ENCODE measurements around the gene ZSCAN21. TPM values are rescaled to one million over a fixed set of nuclear protein-coding genes. Genes with fewer than 3 reads are reported as not detected.

ZSCAN21 gene
- total RNA-seq, 1 experiment from 2014 or later: 24.3 TPM

GRCh38 chr7:100034871-100035510, 14.6 kb upstream of the ZSCAN21 start:
- Mint-ChIP-seq H3K36me3 (ENCODE audit: insufficient read depth in 1 of 3, low read depth in 3 of 3) (peaks cover 51 to 79% (median 72%) of the 10 kb centered on the region in 3 experiments), H3K27ac (no peak overlapping the region), H3K27me3 (ENCODE audit: low read depth) (no peaks in the 10 kb centered on the region), H3K9me3 (no peaks in the 10 kb centered on the region), H3K4me1 (0 out of 4 replicates have a peak, but pooled peaks cover 0 to 2% of the 10 kb centered on the region in 2 experiments), H3K4me3 (no peak overlapping the region)
- H3K9ac ChIP-seq (ENCODE audit: extremely low read depth, insufficient read length, low read length): no peak overlapping the region
- H2AFZ ChIP-seq (ENCODE audit: low read length): no peak overlapping the region
- H2AK5ac ChIP-seq (ENCODE audit: insufficient read length, low read length): no peak overlapping the region
- no peak overlapping the region for H3K4me2 ChIP-seq (ENCODE audit: insufficient read depth, insufficient read length, low read length)
- no peaks in the 10 kb centered on the region for H3K27me3 ChIP-seq (ENCODE audit: insufficient read depth, low read length)
- TF ChIP-seq CTCF (conservative IDR thresholded peaks at IDR 0.05): no peak
- no peak overlapping the region for H3K4ac ChIP-seq (ENCODE audit: low read depth, low read length)
- no peaks in the 10 kb centered on the region for H3K9me3 ChIP-seq (ENCODE audit: control insufficient read depth, low read depth, low read length)
- no peak overlapping the region for H3T11ph ChIP-seq (ENCODE audit: low read length)
- no peak overlapping the region for H2BK120ac ChIP-seq (ENCODE audit: low read depth, low read length, poor library complexity, severe bottlenecking)
- no peak overlapping the region for H2BK20ac ChIP-seq (ENCODE audit: low read depth, low read length, poor library complexity, severe bottlenecking)
- no peaks in the 10 kb centered on the region for H3K4me1 ChIP-seq (ENCODE audit: insufficient read depth, low read length)
- H2BK5ac ChIP-seq (ENCODE audit: insufficient read length, low read length): no peak overlapping the region
- H3K79me1 ChIP-seq (ENCODE audit: insufficient read depth, low read depth, low read length, poor library complexity, severe bottlenecking): no peaks in the 10 kb centered on the region
- H4K20me1 ChIP-seq (ENCODE audit: control insufficient read depth, insufficient read depth, insufficient read length): no peaks in the 10 kb centered on the region
- no peak overlapping the region for H3K56ac ChIP-seq (ENCODE audit: insufficient read length, low read depth, low read length)
- no peak overlapping the region for H4K91ac ChIP-seq (ENCODE audit: insufficient read length, low read depth, low read length)
- no peak overlapping the region for H2BK12ac ChIP-seq (ENCODE audit: insufficient read length, low read depth, low read length)
- DNase-seq: no peak
- H3K14ac ChIP-seq (ENCODE audit: insufficient read depth, low read length): no peak overlapping the region
- H4K5ac ChIP-seq (ENCODE audit: insufficient read length, low read depth, low read length): no peak overlapping the region
- H4K8ac ChIP-seq (replicated peaks; ENCODE audit: insufficient read length, low read depth, low read length): no peak overlapping the region
- H3K27ac ChIP-seq (ENCODE audit: insufficient read length, low read depth, low read length): no peak overlapping the region
- no peak overlapping the region for H2BK15ac ChIP-seq (ENCODE audit: low read depth, low read length)
- no peaks in the 10 kb centered on the region for H3K23me2 ChIP-seq (ENCODE audit: insufficient read length, low read depth, low read length, poor library complexity, severe bottlenecking)
- H3K79me2 ChIP-seq (ENCODE audit: insufficient read depth, low read length): no peaks in the 10 kb centered on the region
- no peak overlapping the region for H3K23ac ChIP-seq (ENCODE audit: insufficient read length, low read depth, low read length)
- WGBS (ENCODE audit: extremely low coverage, insufficient read length, low lambda C conversion rate): no CpG with 5 or more reads among the region's 8 CpGs
- H3K18ac ChIP-seq (ENCODE audit: insufficient read length, low read depth, low read length): no peak overlapping the region
